Ascending aorta (tissue), 2 donors: ENCODE results near the gene ASF1B. TPM values are rescaled to one million over a fixed set of nuclear protein-coding genes. Genes with fewer than 3 reads are reported as not detected.

Experiments used
- DNase-seq, 2 donors: peaks; one replicate each; pipeline ENCODE4 v3.0.0-alpha.2; 2019; ENCODE audit warnings: low spot score in 2 of 2
- H3K27ac ChIP-seq, 2 donors: fragments of 200-600 bp; sonication (generic); one replicate each; pipeline ENCODE4 v1.5.1; 2016 to 2017; ENCODE audit warnings: mild to moderate bottlenecking in 1 of 2
- H3K27me3 ChIP-seq: fragments of 200-600 bp; sonication (generic); one replicate; pipeline ENCODE4 v1.5.1; 2017
- H3K36me3 ChIP-seq, 2 donors: fragments of 200-600 bp; sonication (generic); one replicate each; pipeline ENCODE4 v1.5.1; 2016
- H3K4me1 ChIP-seq, 2 donors: fragments of 200-600 bp; sonication (generic); one replicate each; pipeline ENCODE4 v1.5.1; 2016 to 2017; ENCODE audit warnings: mild to moderate bottlenecking in 1 of 2
- H3K4me3 ChIP-seq, 2 donors: fragments of 200-600 bp; sonication (generic); one replicate each; pipeline ENCODE4 v1.5.1; 2016 to 2017; ENCODE audit warnings: mild to moderate bottlenecking in 1 of 2
- H3K9me3 ChIP-seq, 2 donors: fragments of 200-600 bp; sonication (generic); one replicate each; pipeline ENCODE4 v1.5.1; 2016
- intact Hi-C: fragments of 100-400 bp; cut with DNase I; formaldehyde crosslinking; loops from one replicate; pipeline ENCODE4 v1.15.1; 2023
- total RNA-seq: library from RNA; depleted of rRNA; stranded (reverse); fragments of >200 nt; gene quantifications from one replicate; pipeline ENCODE4 v1.1.0, GENCODE V29; 2016
- TF ChIP-seq, protein P1 (sequence below), 3 experiments: fragments of 200-600 bp in 2 of 3; fragments of 450-650 bp in 1 of 3; sonication (generic) in 2 of 3; IDR thresholded peaks; one replicate each; pipeline ENCODE4 v1.5.1; 2016 to 2019; ENCODE audit warnings: antibody characterized with exemption in 3 of 3, mild to moderate bottlenecking in 1 of 3, moderate library complexity in 1 of 3

ASF1B gene
- total RNA-seq, 1 donor from 2014 or later, result 7.8 TPM

DNA sequence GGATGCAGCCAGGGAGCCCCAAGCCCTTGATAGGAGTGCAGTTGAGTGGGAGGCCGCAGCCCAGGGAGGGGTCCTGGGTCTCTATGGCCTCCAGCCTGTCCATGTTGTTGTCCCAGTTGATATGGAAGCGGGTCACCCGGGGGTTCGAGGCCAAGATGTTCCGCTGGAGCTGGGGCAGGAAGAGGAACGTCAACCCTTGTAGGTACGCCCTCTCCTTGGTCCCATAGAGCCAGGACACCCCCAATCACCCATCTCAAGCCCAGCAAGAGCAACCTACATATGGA lies 15.9 kb downstream of the ASF1B start:
- no peaks in the 10 kb centered on the region for H3K27me3 ChIP-seq
- H3K4me1 ChIP-seq, result peaks cover 8 to 28% of the 10 kb centered on the region in 2 donors
- peak overlapping the region; percentile 92 to 99 for H3K27ac ChIP-seq
- intact Hi-C loops, result no loop called here
- TF ChIP-seq, protein P1, sequence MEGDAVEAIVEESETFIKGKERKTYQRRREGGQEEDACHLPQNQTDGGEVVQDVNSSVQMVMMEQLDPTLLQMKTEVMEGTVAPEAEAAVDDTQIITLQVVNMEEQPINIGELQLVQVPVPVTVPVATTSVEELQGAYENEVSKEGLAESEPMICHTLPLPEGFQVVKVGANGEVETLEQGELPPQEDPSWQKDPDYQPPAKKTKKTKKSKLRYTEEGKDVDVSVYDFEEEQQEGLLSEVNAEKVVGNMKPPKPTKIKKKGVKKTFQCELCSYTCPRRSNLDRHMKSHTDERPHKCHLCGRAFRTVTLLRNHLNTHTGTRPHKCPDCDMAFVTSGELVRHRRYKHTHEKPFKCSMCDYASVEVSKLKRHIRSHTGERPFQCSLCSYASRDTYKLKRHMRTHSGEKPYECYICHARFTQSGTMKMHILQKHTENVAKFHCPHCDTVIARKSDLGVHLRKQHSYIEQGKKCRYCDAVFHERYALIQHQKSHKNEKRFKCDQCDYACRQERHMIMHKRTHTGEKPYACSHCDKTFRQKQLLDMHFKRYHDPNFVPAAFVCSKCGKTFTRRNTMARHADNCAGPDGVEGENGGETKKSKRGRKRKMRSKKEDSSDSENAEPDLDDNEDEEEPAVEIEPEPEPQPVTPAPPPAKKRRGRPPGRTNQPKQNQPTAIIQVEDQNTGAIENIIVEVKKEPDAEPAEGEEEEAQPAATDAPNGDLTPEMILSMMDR (IDR thresholded peaks at IDR 0.05), result no peak
- H3K9me3 ChIP-seq, result no peaks in the 10 kb centered on the region
- no peaks in the 10 kb centered on the region for H3K36me3 ChIP-seq
- DNase-seq, result no peak
- no peak overlapping the region for H3K4me3 ChIP-seq

DNA sequence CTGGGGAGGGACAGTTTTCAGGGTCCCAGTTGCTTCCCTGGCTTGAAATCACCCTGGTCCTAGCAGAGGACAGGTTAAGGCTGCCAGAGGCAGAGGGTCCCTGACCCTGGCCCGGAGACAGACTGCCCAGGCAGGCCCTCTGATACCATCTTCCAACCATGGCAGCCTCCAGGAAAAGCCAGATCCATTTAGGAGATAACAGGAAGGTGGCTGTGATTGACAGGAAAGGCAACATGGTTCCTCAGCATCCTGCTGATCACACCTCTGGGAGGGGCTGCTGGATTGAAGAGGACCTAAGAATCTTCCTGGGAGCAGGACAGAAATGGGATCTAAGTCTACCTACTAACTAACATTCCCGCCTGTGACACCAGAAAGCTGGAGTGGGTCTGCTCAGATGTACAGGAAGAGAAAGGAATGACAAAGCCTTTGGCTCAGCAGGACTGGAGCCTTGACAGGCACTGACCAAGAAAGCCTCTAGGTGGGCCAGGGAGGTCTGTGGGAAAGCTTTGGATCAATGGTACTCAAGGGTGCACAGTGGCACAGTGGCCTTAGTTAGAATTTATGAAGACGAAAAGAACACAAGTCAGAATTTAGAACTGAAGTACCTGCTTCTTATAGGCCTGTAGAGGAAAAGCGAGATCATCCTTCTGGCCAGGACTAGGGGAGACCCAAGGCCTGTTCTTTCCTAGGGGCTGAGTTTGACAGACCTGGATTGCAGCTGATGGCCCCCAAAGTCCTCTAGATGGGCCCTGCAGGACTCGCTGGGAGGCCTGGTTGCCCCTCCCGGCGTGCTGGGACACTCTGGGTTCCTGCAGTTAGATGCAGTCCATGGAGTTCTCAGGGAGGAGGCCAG lies 16.5 kb downstream of the ASF1B start:
- TF ChIP-seq, protein P1 (IDR thresholded peaks at IDR 0.05), result no peak
- intact Hi-C loops, result loop anchor here (2.0 to 5.0 kb wide), 3 partner anchors 29 to 168 kb away; partner anchors contain the start of genes DCAF15, RFX1 and SAMD1
- Histone ChIP-seq H3K9me3 (no peaks in the 10 kb centered on the region), H3K27ac (peak overlapping the region; percentile 92 to 99), H3K36me3 (no peaks in the 10 kb centered on the region), H3K27me3 (no peaks in the 10 kb centered on the region), H3K4me3 (no peak overlapping the region), H3K4me1 (peaks cover 8 to 30% of the 10 kb centered on the region in 2 donors)
- DNase-seq, result no peak

DNA sequence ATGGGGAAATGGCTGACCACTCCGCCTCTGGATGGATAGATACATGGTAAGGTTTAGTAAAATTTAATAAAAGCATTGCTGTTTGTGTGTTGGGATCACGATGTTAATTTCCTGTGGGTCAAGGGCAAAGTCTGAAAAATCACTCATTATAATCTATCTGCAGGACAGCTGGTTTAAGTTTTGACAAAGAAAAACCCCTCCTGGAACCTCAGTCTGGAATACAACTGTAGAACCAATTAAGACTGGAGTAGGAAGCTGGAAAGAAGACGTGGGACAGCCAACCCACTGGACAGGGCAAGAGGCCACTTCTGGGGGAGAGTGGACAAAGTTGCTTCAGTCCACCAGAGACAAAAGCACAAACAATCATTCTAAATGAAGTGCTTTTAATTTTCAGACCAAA lies 17.2 kb downstream of the ASF1B start:
- no peak for DNase-seq
- TF ChIP-seq, protein P1 (IDR thresholded peaks at IDR 0.05), result no peak
- intact Hi-C loops, result loop anchor here (2.0 to 5.0 kb wide), 3 partner anchors 28 to 167 kb away; partner anchors contain the start of genes DCAF15, RFX1 and SAMD1
- Histone ChIP-seq H3K9me3 (no peaks in the 10 kb centered on the region), H3K27ac (peak overlapping the region; percentile 92 to 99), H3K4me1 (peaks cover 13 to 37% of the 10 kb centered on the region in 2 donors), H3K4me3 (peak overlapping the region; percentile 63 to 66), H3K27me3 (no peaks in the 10 kb centered on the region), H3K36me3 (no peaks in the 10 kb centered on the region)

DNA sequence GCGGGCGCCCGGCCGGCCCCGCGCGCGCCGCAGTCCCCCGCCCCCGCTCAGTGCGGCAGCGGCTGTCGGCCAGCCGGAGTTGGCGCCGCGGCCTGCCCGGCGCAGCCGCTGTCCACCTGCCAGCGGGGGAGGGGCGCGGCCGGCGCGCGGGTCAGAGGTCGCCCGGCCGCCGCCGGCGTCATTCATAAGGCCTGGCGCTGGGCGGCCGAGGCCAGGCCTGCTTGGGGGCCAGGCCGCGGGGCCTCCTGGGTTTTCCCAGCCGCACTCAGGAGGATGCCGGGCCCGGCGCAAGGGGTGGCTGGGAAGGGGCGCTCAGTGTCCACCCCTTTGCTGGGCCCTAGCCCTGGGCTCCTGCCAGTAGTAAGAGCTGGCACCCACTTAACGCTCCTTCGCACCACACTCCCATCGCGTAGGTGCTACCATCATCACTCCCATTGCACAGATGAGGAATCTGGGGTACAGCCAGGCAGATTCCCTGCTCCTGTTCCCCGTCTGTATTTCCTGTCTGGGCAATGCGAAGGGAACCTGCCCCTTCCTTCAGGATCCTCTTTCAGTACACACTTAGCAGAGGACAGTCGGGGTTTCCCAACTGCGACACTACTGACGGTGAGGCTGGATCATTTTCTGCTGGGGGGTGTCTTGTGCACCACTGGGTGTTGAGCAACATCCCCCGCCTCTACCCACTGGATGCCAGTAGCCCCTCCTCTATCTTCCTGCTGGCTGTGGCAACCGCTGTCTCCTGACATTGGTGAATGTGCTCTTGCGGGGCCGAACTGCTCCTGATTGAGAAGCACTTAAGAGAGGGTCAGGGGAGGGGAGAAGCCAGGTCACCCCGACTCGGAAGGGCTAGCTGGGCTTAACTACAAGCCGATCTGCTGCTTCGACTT lies 18.0 kb downstream of the ASF1B start:
- Histone ChIP-seq H3K36me3 (no peaks in the 10 kb centered on the region), H3K9me3 (no peaks in the 10 kb centered on the region), H3K27me3 (no peaks in the 10 kb centered on the region), H3K4me3 (peak overlapping the region; percentile 63 to 66), H3K27ac (peak overlapping the region; percentile 92 to 99), H3K4me1 (peaks cover 19 to 44% of the 10 kb centered on the region in 2 donors)
- peak; percentile 79 to 94 for DNase-seq
- TF ChIP-seq, protein P1 (IDR thresholded peaks at IDR 0.05), result no peak
- intact Hi-C loops, result loop anchor here (1.0 to 5.0 kb wide), 5 partner anchors 19 to 238 kb away; partner anchors contain the start of genes DCAF15, RFX1 and SAMD1

- intact Hi-C loops, result loop anchor here (1.0 to 5.0 kb wide), 7 partner anchors 20 to 370 kb away; partner anchors contain the start of genes DCAF15, RFX1 and SAMD1
- no peaks in the 10 kb centered on the region for H3K36me3 ChIP-seq
- TF ChIP-seq, protein P1 (IDR thresholded peaks at IDR 0.05), result no peak
- DNase-seq, result peak; percentile 97 to 99
- H3K27me3 ChIP-seq, result no peaks in the 10 kb centered on the region
- no peaks in the 10 kb centered on the region for H3K9me3 ChIP-seq
- peak within 1 kb of the TSS; percentile 71 to 96 for H3K4me3 ChIP-seq
- peaks cover 23 to 51% of the 10 kb centered on the region in 2 donors for H3K4me1 ChIP-seq
- H3K27ac ChIP-seq, result peak within 1 kb of the TSS; percentile 92 to 99
These were observed 18.7 kb downstream of the ASF1B start, which contains the start of gene PRKACA for GRCh38 chr19:14117668-14118164. Gene PRKACA, minus strand, starts transcription at chr19:14117762. Its CDS starts 215 bp downstream, at chr19:14117547.
